GM19395 (cell line): ENCODE measurements around the gene DRD3.

Experiments
- ATAC-seq: cut with Tn5 transposase; IDR thresholded peaks from one replicate; pipeline ENCODE4 v1.9.1; 2021; ENCODE audit warnings: mild to moderate bottlenecking, moderate library complexity; ENCODE audit not compliant: unreplicated experiment

The DRD3 gene

GRCh38 chr3:114186501-114186900 is 7.6 kb upstream of the DRD3 start:
- ATAC-seq, result no peak

- no peak for ATAC-seq
Observed at GRCh38 chr3:114179575-114179974, 723 bp upstream of the DRD3 start.

DNA sequence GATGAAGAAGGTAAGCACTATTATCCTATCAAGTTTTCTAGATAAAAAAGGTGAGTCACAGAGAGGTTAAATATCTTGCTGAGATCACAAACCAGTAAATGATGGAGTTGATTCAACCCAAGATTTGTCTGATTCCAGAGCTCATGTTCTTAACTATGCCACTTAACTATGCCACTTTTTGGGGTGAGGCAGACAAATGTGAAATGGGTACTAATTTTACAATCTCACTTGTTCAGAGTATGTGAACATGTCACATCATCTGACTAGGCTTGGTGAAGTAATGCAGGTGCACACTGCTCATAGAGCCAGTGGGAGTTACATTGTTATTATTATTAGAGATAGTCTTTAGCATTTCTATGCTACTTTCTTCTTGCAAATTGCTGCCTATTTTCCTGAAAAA is 2.0 kb downstream of the DRD3 start:
- no peak for ATAC-seq

GRCh38 chr3:114176487-114176886 is 2.4 kb downstream of the DRD3 start:
- no peak for ATAC-seq

DNA sequence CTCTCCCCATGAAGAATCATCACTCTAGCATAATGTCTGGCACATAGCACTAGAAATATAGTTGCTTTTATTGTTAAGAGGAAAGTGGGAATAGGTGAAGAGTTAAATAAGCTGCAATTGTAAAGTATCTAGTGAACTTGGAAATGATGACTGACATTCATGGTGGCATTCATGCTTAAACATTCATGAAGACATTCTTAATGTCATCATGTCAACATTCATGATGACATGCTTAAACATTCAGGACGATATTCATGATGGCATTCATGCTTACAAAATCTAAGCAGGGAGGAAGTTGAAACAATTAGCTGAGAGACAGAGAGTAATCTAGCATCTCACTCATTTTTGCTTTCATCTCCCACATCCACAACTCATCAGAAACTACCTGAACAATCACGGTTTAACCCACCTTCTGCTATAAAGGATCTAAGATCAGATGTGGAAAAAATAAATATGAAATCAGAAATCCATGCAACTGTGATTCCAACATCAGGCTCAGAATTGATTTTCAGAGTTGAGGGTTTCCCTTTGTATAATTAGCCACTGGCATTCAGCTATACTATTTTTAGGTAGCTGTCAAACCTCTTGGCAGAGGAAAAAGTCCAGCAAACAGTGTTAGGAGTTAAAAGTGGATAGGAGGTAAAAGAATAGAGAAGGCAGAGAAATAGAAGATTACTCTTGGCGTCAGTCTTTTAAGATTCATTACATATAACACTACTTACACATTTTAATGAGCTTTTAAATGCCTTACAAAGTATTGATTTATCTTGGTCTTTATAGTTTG is 3.5 kb downstream of the DRD3 start:
- ATAC-seq, result no peak

DNA sequence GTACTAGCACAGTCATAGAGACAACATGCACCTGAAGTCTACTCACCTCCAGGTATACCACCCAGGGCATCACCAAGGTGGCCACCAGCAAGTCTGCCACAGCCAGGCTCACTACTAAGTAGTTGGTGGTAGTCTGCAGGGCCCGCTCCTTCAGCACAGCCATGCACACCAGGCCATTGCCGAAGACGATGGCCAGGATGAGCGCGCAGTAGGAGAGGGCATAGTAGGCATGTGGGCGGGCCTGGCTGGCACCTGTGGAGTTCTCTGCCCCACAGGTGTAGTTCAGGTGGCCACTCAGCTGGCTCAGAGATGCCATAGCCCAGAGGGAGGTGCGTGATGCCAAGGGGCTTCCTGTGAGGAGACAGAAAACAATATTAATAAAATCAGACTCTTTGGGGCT is 7.2 kb downstream of the DRD3 start:
- ATAC-seq, result no peak

- ATAC-seq, result no peak
Observed at GRCh38 chr3:114168150-114168549, 10.7 kb downstream of the DRD3 start.

DNA sequence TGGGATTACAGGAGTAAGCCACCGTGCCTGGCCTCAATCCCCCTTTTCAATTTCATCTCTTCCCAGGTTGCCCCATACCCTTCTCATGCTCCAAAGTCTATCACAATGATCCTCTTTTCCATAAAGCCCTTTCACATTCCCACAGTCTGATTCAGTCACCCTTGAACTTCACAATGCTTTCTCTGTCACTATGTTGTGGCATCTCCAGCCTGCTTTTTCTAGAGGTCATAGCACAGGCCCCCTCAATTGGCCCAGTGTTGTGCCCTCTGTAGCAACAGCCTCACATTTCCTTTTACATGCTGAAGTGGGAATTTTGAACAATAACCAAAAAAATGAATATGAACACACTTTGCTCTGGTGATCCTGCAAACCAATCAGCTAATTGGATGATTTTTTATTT is 21.5 kb downstream of the DRD3 start:
- ATAC-seq, result no peak

DNA sequence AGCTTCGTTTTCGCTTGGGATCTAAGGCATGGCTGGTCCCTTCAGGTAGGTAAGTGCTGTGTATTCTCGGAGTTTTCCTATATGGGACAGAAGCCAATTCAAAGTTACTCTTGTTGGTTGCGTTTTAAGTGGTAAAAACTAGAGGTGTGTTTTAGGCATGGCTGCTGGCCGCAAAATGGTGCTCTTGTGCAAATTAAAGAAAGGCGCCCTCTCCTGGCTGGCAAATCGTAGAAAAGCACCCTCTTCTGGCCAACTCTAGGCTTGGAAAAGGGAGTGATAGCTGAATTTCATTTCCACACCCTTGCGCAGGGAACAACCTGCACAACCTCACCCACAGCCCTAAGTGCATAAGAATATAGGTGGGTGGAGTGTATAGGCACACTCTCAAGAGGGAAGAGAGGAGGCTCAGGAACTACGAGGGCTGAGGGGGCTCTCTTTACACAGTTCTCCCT is 23.5 kb downstream of the DRD3 start:
- no peak for ATAC-seq

DNA sequence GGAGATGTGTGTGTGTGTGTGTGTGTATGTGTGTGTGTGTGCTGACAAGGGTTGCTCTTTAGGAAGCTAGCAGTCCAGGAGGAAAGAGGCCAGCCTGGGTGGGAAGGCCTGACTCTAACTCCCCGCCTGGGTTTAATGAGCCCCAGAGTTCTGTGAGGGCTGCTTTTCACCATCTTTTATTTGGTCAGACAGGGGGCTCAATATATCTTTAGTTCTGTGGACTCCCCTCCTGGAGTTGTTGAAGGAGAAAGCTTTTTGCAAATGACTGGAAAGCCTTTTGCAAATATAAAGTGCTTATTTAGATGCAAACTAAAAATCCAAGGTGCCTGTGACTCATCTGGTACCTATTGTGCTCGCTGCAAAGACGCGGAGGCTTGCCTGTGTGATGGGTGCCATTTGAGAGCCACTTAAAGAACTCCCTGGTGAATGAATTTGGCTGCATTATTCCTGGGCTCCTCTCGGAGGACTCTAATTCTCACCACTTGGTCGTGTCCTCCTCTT is 24.5 kb downstream of the DRD3 start:
- no peak for ATAC-seq

DNA sequence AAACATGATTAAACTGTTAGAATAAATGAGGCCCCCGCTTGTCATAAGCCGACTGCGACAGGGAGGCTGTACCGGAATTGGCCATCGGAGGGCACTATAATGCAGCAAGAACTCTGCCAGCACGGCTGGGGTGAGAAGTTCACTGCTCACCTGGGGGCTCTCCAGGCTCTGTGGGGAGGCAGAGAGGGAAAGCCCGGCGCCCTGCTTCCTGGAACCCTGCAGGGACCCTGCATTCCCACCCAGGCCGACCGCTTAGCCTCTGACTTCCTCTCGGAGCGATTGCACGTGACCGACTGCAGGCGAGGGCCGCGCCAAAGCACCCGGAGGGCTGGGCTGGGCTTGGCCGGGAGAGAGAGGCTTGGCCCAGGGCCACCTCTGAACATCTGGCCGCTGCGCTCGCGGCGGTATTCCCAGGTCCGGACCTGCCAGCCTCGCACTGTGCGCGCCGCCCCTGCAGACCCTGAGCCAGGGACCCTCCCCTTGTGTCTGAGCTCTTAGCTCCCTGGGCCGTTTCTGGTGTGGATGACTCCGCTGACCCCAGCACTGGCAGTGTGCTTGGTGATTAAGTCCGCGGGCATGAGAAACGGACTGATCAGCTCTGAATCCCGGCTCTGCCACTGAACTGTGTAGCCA is 26.2 kb downstream of the DRD3 start:
- peak; percentile 91 for ATAC-seq

GRCh38 chr3:114151091-114151490 is 27.8 kb downstream of the DRD3 start:
- no peak for ATAC-seq

DNA sequence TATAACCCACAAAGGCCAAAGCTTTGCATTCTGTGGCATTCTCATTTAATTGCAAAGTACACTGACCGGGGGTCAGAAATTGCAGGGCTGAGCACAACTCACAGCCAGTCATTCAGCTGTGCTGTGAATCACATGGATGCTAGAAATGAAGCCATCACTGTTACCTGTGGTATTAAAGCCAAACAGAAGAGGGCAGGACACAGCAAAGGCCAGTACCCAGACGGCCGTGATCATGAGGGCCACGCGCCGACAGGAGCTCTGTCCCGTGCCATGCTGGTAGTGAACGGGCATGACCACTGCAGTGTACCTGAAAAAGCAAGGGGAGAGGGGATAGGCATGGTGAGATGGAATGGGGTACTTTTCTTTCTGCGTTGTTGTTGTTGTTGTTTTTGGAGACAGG is 31.6 kb downstream of the DRD3 start:
- ATAC-seq, result no peak

DNA sequence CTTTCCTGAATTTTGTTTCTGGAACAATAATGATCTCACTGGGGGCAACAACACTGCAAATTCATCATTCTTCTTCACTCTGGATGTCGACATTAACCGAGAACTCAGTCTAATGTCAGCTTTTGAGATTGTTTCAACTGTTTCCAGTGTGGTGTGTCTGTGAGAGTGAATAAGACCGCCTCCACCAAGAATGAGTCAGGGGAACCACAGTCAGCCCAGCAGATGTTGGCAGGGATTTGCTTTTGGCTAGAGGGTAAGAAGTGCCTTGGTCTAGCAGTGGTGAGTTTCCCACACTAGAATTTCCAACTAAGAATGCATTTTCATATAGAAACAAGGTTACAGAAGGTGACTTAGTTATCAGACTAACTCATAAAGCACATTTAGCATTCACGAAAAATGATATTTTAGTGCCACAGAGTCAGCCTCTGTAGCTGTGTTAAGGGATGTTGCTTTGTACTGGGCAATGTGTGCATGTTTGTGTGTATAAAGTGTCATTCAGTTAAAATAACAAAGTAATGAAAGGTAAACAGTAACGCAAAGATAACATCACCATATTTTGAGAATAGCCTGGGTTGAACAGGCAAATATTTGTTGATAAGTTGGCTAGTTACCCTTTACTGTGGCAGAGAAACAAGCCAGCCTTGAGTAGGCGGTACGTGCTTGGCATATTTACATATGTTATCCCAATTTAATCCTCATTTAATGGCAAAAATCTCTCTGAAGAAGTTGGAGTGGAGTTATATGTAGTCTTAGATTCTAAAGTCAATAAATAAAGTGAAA is 33.8 kb downstream of the DRD3 start:
- ATAC-seq, result no peak

GRCh38 chr3:114143817-114144216 is 35.0 kb downstream of the DRD3 start:
- ATAC-seq, result no peak

DNA sequence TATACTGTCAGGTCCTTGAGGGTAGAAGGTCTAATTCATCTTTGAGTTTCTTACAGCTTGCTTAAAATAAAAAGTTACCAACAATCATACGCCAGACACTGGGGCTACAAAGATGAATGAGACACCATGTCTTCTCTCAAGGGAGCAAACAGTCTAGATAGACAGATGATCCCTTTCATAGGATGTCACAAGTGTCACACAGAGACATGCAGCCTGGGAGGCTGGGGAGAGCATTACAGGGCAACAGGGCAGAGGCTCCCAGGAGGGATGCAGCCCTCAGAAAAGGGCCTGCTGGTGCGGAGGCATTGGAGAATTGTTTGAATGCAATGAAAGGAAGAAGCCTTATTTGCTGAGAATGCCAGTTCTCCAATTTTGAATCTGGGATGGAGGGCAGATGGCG is 39.0 kb downstream of the DRD3 start:
- ATAC-seq, result no peak

DNA sequence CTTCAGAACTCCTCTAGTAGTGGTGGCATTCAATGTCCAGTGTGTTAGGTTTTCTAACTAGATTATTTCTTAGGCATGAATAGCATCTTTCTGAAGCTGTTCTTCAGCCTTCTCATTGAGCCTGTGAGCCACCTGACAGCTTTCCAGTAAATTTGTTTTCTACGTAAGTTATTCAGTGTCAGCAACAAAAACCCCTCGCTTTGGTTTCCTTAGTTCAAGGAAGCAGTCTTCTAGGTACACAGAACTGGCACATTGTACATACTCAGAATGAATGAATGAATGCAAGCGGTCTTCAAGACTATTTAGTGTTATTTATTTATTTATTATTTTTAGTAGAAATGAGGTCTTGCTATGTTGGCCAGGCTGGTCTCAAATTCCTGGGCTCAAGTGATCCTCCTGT is 44.9 kb downstream of the DRD3 start:
- ATAC-seq, result no peak

- no peak for ATAC-seq
Observed at GRCh38 chr3:114132500-114132899, 46.4 kb downstream of the DRD3 start.

DNA sequence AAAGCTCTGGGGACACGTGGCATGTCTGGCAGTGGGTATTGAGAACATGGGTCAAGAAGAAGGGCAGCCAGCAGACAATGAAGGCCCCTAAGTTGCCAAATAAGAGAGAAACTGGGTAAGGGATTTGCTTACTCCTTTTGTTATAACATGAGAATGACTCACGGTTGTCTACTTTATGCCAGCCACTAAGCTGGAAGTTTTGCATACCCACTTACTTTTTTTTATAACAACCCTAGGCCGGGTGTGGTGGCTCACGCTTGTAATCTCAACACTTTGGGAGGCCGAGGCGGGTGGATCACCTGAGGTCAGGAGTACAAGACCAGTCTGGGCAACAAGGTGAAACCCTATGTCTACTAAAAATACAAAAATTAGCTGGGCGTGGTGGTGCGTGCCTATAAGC is 50.0 kb downstream of the DRD3 start:
- ATAC-seq, result no peak

- no peak for ATAC-seq
Observed at GRCh38 chr3:114128231-114128630, 50.6 kb downstream of the DRD3 start.

GRCh38 chr3:114127517-114127916 is 51.3 kb downstream of the DRD3 start:
- no peak for ATAC-seq

DNA sequence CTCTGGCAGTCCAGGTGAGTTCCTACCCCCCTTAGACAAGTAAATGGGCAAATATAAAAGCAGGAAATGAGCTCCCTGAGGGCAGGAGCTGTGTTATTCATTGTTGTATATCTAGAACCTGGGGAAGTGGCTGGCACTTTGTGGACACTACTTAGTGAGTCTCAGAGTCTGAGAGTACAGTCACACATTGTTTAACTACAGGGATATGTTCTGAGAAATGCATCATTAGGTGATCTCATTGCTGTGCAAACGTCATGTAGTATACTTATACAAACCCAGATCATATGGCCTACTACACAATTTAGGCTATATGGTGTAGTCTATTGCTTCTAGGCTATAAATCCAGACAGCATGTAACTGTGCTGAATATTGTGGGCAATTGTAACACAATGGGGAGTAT is 52.4 kb downstream of the DRD3 start:
- ATAC-seq, result no peak
